ENCODE data around the gene TLK2.
"Not testable (repeated sequence)": the region's sequence is repeated elsewhere in the genome, so short reads cannot be mapped to it uniquely, and the experiment has no call there.

- TF ChIP-seq CTCF (IDR thresholded peaks at IDR 0.05; ENCODE audit: poor library complexity, severe bottlenecking); RAD21 (conservative IDR thresholded peaks at IDR 0.05); POLR2AphosphoS5 (IDR thresholded peaks at IDR 0.05); EZH2 (IDR thresholded peaks at IDR 0.05; ENCODE audit: borderline replicate concordance, insufficient read depth, low read length, poor library complexity, severe bottlenecking); TAF1 (IDR thresholded peaks at IDR 0.05; ENCODE audit: low read depth); SMC3 (conservative IDR thresholded peaks at IDR 0.05; ENCODE audit: poor library complexity); REST (IDR thresholded peaks at IDR 0.05; ENCODE audit: borderline replicate concordance); MXI1 (conservative IDR thresholded peaks at IDR 0.05; ENCODE audit: poor library complexity, severe bottlenecking); EP300 (conservative IDR thresholded peaks at IDR 0.05; ENCODE audit: poor library complexity, severe bottlenecking): not testable (repeated sequence)
Observed at GRCh38 chr17:62560971-62561370, 82.3 kb downstream of the TLK2 start.

Data from neural cell (in vitro differentiated cells).